Osteocyte (in vitro differentiated cells): Measurements from ENCODE around the gene PKMYT1. TPM values are rescaled to one million over a fixed set of nuclear protein-coding genes. Genes with fewer than 3 reads are reported as not detected.

Experiments used
- DNase-seq: peaks from one replicate; pipeline ENCODE4 v3.0.0; 2021; ENCODE audit warnings: mixed read lengths; ENCODE audit not compliant: unreplicated experiment; ENCODE audit errors: extremely low spot score
- H3K27ac Mint-ChIP-seq: one replicate; pipeline ENCODE4 v1.8.0; 2021; ENCODE audit warnings: mild to moderate bottlenecking, mixed read lengths; ENCODE audit not compliant: unreplicated experiment
- H3K27me3 Mint-ChIP-seq: one replicate; pipeline ENCODE4 v1.8.0; 2021; ENCODE audit warnings: mixed read lengths; ENCODE audit not compliant: unreplicated experiment
- H3K36me3 Mint-ChIP-seq: one replicate; pipeline ENCODE4 v1.8.0; 2021; ENCODE audit warnings: mixed read lengths; ENCODE audit not compliant: unreplicated experiment
- H3K4me1 Mint-ChIP-seq: one replicate; pipeline ENCODE4 v1.8.0; 2021; ENCODE audit warnings: mixed read lengths; ENCODE audit not compliant: unreplicated experiment
- H3K4me3 Mint-ChIP-seq: one replicate; pipeline ENCODE4 v1.8.0; 2021; ENCODE audit warnings: mild to moderate bottlenecking, moderate library complexity, mixed read lengths; ENCODE audit not compliant: unreplicated experiment
- H3K9me3 Mint-ChIP-seq: one replicate; pipeline ENCODE4 v1.8.0; 2021; ENCODE audit warnings: mixed read lengths; ENCODE audit not compliant: unreplicated experiment
- CTCF ChIP-seq: fragments of 200-600 bp; sonication (generic); IDR thresholded peaks from 2 replicates; pipeline ENCODE4 v1.5.0; 2021; ENCODE audit warnings: antibody characterized with exemption, mild to moderate bottlenecking, moderate library complexity
- total RNA-seq: library from RNA; stranded (reverse); gene quantifications from 2 replicates; pipeline ENCODE4 v1.2.1, GENCODE V29; 2021

The PKMYT1 gene
- total RNA-seq, 1 donor from 2014 or later: 10.4 TPM

- Mint-ChIP-seq H3K4me1 (peaks cover 14% of the 10 kb centered on the region), H3K9me3 (no peaks in the 10 kb centered on the region), H3K27ac (no peak overlapping the region), H3K4me3 (no peak overlapping the region), H3K27me3 (peaks cover 2% of the 10 kb centered on the region), H3K36me3 (peaks cover 2% of the 10 kb centered on the region)
- no peak for TF ChIP-seq CTCF
- DNase-seq: no peak
Measured at GRCh38 chr16:3027489-3027795, 47.2 kb upstream of the PKMYT1 start.

- TF ChIP-seq CTCF: no peak
- H3K27ac Mint-ChIP-seq: no peak overlapping the region
- peaks cover 2% of the 10 kb centered on the region for H3K36me3 Mint-ChIP-seq
- H3K9me3 Mint-ChIP-seq: no peaks in the 10 kb centered on the region
- peaks cover 19% of the 10 kb centered on the region for H3K4me1 Mint-ChIP-seq
- H3K4me3 Mint-ChIP-seq: no peak overlapping the region
- no peak for DNase-seq
- H3K27me3 Mint-ChIP-seq: no peaks in the 10 kb centered on the region
Measured at GRCh38 chr16:3026609-3027488, 46.6 kb upstream of the PKMYT1 start.

GRCh38 chr16:3026003-3026378, 45.7 kb upstream of the PKMYT1 start:
- peaks cover 2% of the 10 kb centered on the region for H3K36me3 Mint-ChIP-seq
- no peak for DNase-seq

GRCh38 chr16:3025032-3026002, 45.1 kb upstream of the PKMYT1 start:
- H3K4me1 Mint-ChIP-seq: peaks cover 27% of the 10 kb centered on the region
- H3K9me3 Mint-ChIP-seq: no peaks in the 10 kb centered on the region
- H3K27ac Mint-ChIP-seq: no peak overlapping the region
- no peaks in the 10 kb centered on the region for H3K27me3 Mint-ChIP-seq
- peaks cover 2% of the 10 kb centered on the region for H3K36me3 Mint-ChIP-seq
- TF ChIP-seq CTCF: no peak
- H3K4me3 Mint-ChIP-seq: peak overlapping the region; percentile 86
- DNase-seq: no peak

More at GRCh38 chr16:3026003-3026378, 45.7 kb upstream of the PKMYT1 start:
- TF ChIP-seq CTCF: no peak
- Mint-ChIP-seq H3K4me3 (no peak overlapping the region), H3K27me3 (no peaks in the 10 kb centered on the region), H3K27ac (no peak overlapping the region), H3K4me1 (peaks cover 27% of the 10 kb centered on the region), H3K9me3 (no peaks in the 10 kb centered on the region)
